ENCODE data around the gene QPRT. TPM values are rescaled to one million over a fixed set of nuclear protein-coding genes. Genes with fewer than 3 reads are reported as not detected.
"Not testable (repeated sequence)": the region's sequence is repeated elsewhere in the genome, so short reads cannot be mapped to it uniquely, and the experiment has no call there.

QPRT gene
- total RNA-seq, 1 donor from 2014 or later = 106 TPM

DNA sequence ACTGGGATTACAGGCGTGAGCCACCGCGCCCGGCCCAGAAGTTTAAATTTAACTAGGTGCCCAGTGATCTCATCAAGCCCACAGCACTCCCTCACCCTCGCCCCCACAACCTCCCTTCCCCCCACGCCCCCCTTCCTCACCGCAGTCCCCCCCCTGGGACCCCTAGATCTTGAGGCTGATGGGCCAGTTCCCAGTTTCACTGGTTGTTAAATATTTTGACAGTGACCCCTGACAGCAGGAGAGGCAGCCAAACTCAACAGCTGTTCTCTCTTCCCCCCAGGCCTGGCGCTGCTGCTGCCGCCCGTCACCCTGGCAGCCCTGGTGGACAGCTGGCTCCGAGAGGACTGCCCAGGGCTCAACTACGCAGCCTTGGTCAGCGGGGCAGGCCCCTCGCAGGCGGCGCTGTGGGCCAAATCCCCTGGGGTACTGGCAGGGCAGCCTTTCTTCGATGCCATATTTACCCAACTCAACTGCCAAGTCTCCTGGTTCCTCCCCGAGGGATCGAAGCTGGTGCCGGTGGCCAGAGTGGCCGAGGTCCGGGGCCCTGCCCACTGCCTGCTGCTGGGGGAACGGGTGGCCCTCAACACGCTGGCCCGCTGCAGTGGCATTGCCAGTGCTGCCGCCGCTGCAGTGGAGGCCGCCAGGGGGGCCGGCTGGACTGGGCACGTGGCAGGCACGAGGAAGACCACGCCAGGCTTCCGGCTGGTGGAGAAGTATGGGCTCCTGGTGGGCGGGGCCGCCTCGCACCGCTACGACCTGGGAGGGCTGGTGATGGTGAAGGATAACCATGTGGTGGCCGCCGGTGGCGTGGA, 15.6 kb downstream of the QPRT start:
- Mint-ChIP-seq H3K36me3 (ENCODE audit: insufficient read depth) (peaks cover 40% of the 10 kb centered on the region), H3K27ac (no peak overlapping the region)
- DNase-seq (ENCODE audit: low spot score, unreplicated experiment) = no peak

DNA sequence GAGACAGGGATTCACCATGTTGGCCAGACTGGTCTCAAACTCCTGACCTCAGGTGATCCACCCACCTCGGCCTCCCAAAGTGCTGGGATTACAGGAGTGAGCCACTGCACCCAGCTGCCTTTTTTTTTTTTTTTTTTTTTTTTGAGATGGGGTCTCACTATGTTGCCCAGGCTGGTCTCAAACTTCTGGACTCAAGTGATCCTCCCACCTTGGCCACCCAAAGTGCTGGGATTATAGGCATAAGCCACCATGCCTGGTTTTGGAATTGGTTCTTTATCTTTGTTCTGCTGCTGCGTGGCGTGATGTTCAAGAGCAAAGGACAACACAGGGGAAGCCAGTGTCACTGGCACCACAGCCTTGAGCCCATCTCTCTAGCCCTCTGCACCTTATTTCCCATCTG, 16.7 kb downstream of the QPRT start:
- not testable (repeated sequence) for H3K9me3 Mint-ChIP-seq (ENCODE audit: low read depth); H3K4me1 Mint-ChIP-seq (ENCODE audit: low read depth); H3K27ac Mint-ChIP-seq; H3K27me3 Mint-ChIP-seq; H3K4me3 Mint-ChIP-seq (ENCODE audit: low read depth); DNase-seq (ENCODE audit: low spot score, unreplicated experiment)
- H3K36me3 Mint-ChIP-seq (ENCODE audit: insufficient read depth) = peaks cover 29% of the 10 kb centered on the region

More for the DNA sequence above, 15.6 kb downstream of the QPRT start:
- no peak overlapping the region for H3K4me3 Mint-ChIP-seq (ENCODE audit: low read depth)
- TF ChIP-seq, protein P1, sequence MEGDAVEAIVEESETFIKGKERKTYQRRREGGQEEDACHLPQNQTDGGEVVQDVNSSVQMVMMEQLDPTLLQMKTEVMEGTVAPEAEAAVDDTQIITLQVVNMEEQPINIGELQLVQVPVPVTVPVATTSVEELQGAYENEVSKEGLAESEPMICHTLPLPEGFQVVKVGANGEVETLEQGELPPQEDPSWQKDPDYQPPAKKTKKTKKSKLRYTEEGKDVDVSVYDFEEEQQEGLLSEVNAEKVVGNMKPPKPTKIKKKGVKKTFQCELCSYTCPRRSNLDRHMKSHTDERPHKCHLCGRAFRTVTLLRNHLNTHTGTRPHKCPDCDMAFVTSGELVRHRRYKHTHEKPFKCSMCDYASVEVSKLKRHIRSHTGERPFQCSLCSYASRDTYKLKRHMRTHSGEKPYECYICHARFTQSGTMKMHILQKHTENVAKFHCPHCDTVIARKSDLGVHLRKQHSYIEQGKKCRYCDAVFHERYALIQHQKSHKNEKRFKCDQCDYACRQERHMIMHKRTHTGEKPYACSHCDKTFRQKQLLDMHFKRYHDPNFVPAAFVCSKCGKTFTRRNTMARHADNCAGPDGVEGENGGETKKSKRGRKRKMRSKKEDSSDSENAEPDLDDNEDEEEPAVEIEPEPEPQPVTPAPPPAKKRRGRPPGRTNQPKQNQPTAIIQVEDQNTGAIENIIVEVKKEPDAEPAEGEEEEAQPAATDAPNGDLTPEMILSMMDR (IDR thresholded peaks at IDR 0.05; ENCODE audit: unreplicated experiment) = no peak
- peaks cover 16% of the 10 kb centered on the region for H3K9me3 Mint-ChIP-seq (ENCODE audit: low read depth)
- H3K4me1 Mint-ChIP-seq (ENCODE audit: low read depth) = no peaks in the 10 kb centered on the region
- H3K27me3 Mint-ChIP-seq = no peaks in the 10 kb centered on the region

DNA sequence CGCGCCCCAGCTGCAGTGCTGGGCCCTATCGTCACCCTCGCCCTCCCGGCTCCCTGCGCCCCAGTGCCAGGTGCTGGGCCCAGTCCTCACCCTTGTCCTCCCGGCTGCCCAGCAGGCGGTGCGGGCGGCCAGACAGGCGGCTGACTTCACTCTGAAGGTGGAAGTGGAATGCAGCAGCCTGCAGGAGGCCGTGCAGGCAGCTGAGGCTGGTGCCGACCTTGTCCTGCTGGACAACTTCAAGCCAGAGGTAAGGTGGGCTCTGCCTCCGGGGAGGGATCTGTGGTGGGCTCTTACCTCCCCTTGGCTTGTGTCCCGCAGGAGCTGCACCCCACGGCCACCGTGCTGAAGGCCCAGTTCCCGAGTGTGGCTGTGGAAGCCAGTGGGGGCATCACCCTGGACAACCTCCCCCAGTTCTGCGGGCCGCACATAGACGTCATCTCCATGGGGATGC, 17.9 kb downstream of the QPRT start:
- H3K9me3 Mint-ChIP-seq (ENCODE audit: low read depth) = peaks cover 7% of the 10 kb centered on the region
- no peak for DNase-seq (ENCODE audit: low spot score, unreplicated experiment)
- H3K4me3 Mint-ChIP-seq (ENCODE audit: low read depth) = no peak overlapping the region
- peaks cover 24% of the 10 kb centered on the region for H3K36me3 Mint-ChIP-seq (ENCODE audit: insufficient read depth)
- TF ChIP-seq, protein P1 (IDR thresholded peaks at IDR 0.05; ENCODE audit: unreplicated experiment) = no peak
- peak overlapping the region; percentile 64 for H3K27ac Mint-ChIP-seq
- peaks cover 6% of the 10 kb centered on the region for H3K4me1 Mint-ChIP-seq (ENCODE audit: low read depth)
- H3K27me3 Mint-ChIP-seq = no peaks in the 10 kb centered on the region

DNA sequence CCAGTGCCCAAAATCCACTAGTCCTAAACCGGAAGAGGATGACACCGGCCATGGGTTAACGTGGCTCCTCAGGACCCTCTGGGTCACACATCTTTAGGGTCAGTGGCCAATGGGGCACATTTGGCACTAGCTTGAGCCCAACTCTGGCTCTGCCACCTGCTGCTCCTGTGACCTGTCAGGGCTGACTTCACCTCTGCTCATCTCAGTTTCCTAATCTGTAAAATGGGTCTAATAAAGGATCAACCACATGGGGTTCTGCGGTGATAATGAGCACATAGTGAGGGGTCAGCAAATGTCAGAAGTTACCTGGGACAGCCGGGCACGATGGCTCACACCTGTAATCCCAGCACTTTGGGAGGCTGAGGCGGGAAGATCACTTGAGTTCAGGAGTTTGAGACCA, 18.4 kb downstream of the QPRT start:
- Mint-ChIP-seq H3K36me3 (ENCODE audit: insufficient read depth) (peaks cover 24% of the 10 kb centered on the region), H3K27me3 (no peaks in the 10 kb centered on the region), H3K27ac (no peak overlapping the region), H3K4me1 (ENCODE audit: low read depth) (peaks cover 11% of the 10 kb centered on the region), H3K9me3 (ENCODE audit: low read depth) (peaks cover 7% of the 10 kb centered on the region), H3K4me3 (ENCODE audit: low read depth) (no peak overlapping the region)
- TF ChIP-seq, protein P1 (IDR thresholded peaks at IDR 0.05; ENCODE audit: unreplicated experiment) = no peak
- DNase-seq (ENCODE audit: low spot score, unreplicated experiment) = no peak

DNA sequence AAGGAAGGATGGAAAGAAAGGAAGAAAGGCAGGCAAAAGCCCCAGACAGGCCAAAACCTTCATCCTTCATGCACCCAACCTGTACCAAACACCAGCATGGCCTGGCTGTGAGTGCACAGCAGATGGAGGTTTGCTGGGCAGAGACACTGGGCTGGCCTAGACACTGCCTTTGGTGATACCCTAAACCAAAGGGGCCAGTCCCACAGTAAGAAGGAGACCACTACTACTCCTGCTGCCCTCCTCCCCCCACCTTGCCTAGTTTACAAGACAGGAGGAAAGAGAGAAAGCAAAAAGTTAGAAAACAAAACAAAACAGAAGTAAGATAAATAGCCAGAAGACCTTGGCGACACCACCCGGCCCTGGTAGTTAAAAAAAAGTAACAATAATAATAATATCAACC, 19.1 kb downstream of the QPRT start:
- Mint-ChIP-seq H3K36me3 (ENCODE audit: insufficient read depth) (peaks cover 24% of the 10 kb centered on the region), H3K27me3 (no peaks in the 10 kb centered on the region), H3K4me1 (ENCODE audit: low read depth) (peaks cover 15% of the 10 kb centered on the region), H3K27ac (no peak overlapping the region), H3K4me3 (ENCODE audit: low read depth) (no peak overlapping the region), H3K9me3 (ENCODE audit: low read depth) (peaks cover 7% of the 10 kb centered on the region)
- TF ChIP-seq, protein P1 (IDR thresholded peaks at IDR 0.05; ENCODE audit: unreplicated experiment) = no peak
- DNase-seq (ENCODE audit: low spot score, unreplicated experiment) = no peak
